GM19463 (cell line): ENCODE measurements around the gene PTPRZ1.
A peak's percentile ranks its signal among the peaks of the same experiment; 100 is the strongest.

Source experiments
- ATAC-seq: cut with Tn5 transposase; IDR thresholded peaks from one replicate; pipeline ENCODE4 v1.9.1; 2021; ENCODE audit warnings: mild to moderate bottlenecking, moderate library complexity; ENCODE audit not compliant: unreplicated experiment

PTPRZ1 gene

GRCh38 chr7:122040147-122040546 is 167.2 kb downstream of the PTPRZ1 start:
- no peak for ATAC-seq

- ATAC-seq, result no peak
Measured at GRCh38 chr7:122046402-122046801, 173.4 kb downstream of the PTPRZ1 start.

GRCh38 chr7:122054393-122054792 is 181.4 kb downstream of the PTPRZ1 start:
- ATAC-seq, result no peak

GRCh38 chr7:122055073-122055472 is 182.1 kb downstream of the PTPRZ1 start:
- ATAC-seq, result no peak

GRCh38 chr7:122056977-122057376 is 184.0 kb downstream of the PTPRZ1 start:
- ATAC-seq, result no peak

- ATAC-seq, result no peak
Measured at GRCh38 chr7:122059542-122059941, 186.6 kb downstream of the PTPRZ1 start.

- no peak for ATAC-seq
Measured at GRCh38 chr7:122063146-122063545, 190.2 kb downstream of the PTPRZ1 start.

- no peak for ATAC-seq
Measured at GRCh38 chr7:122064971-122065370, 192.0 kb downstream of the PTPRZ1 start.

GRCh38 chr7:122067077-122067476 is 194.1 kb downstream of the PTPRZ1 start:
- no peak for ATAC-seq

GRCh38 chr7:122068046-122068445 is 195.1 kb downstream of the PTPRZ1 start:
- ATAC-seq, result no peak

- no peak for ATAC-seq
Measured at GRCh38 chr7:122068999-122069398, 196.0 kb downstream of the PTPRZ1 start.

GRCh38 chr7:122070062-122070461 is 197.1 kb downstream of the PTPRZ1 start:
- no peak for ATAC-seq

- no peak for ATAC-seq
Measured at GRCh38 chr7:122070834-122071233, 197.9 kb downstream of the PTPRZ1 start.

GRCh38 chr7:122072272-122072671 is 199.3 kb downstream of the PTPRZ1 start:
- ATAC-seq, result no peak

GRCh38 chr7:122072924-122073599 is 200.1 kb downstream of the PTPRZ1 start:
- no peak for ATAC-seq

- ATAC-seq, result no peak
Measured at GRCh38 chr7:122073635-122074034, 200.7 kb downstream of the PTPRZ1 start.

GRCh38 chr7:122082160-122082559 is 209.2 kb downstream of the PTPRZ1 start:
- ATAC-seq, result no peak

- no peak for ATAC-seq
Measured at GRCh38 chr7:122082670-122083069, 209.7 kb downstream of the PTPRZ1 start.

- ATAC-seq, result peak; percentile 95
Measured at GRCh38 chr7:122092964-122093797, 220.2 kb downstream of the PTPRZ1 start.

GRCh38 chr7:122094549-122094948 is 221.6 kb downstream of the PTPRZ1 start:
- ATAC-seq, result no peak

- ATAC-seq, result no peak
Measured at GRCh38 chr7:122095642-122096041, 222.7 kb downstream of the PTPRZ1 start.

- ATAC-seq, result no peak
Measured at GRCh38 chr7:122100021-122100420, 227.1 kb downstream of the PTPRZ1 start.
